ENCODE measurements around the gene UBTD2.

The UBTD2 gene

DNA sequence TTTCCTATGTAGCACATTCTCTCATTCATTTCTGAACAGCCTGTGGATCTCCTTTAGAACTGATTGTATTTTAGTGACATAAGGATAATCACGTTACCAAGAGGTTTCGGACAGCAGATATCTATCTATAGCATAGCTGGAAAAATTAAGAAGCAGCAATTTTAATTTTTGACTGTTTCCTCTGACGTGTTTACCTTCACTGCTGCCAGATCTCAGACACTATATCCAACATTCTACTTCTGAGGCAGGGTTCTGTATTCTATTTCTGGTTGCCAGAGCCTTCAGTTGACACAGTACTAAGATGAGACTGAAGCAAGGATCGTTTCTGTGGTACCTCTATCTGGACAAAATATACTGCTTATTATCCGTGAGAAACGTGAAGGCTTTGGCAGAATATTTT lies 89.7 kb downstream of the UBTD2 start, which contains the start of gene EFCAB9:
TSS of gene EFCAB9 (plus strand) at position 301 of the 400 bp plus-strand sequence. CDS start at position 302, 1 bp downstream.
- DNase-seq = no peak

DNA sequence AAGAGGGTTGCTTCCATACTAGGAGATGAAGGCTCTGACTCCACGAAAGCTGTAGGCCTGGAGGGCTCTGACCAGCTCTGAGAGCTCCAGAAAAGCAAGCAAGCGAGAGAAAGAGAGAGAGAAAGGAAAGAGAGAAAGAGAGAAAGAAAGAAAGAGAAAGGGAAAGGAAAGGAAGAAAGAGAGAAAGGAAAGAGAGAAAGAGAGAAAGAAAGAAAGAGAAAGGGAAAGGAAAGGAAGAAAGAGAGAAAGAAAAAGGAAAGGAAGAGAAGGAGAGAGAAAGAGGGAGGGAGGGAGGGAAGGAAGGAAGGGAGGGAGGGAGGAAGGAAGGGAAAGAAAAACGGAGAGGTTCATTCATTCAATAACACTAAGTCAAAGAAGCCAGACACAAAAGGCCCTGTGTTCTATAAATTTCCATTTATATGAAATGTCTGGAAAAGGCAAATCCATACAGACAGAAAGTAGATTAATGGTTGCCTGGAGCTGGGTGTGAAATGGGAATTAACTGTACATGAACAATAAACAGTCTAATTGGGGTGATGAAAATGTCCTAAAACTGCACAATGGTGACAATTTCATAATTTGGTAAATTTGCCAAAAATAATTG lies 93.8 kb downstream of the UBTD2 start:
- DNase-seq = no peak

DNA sequence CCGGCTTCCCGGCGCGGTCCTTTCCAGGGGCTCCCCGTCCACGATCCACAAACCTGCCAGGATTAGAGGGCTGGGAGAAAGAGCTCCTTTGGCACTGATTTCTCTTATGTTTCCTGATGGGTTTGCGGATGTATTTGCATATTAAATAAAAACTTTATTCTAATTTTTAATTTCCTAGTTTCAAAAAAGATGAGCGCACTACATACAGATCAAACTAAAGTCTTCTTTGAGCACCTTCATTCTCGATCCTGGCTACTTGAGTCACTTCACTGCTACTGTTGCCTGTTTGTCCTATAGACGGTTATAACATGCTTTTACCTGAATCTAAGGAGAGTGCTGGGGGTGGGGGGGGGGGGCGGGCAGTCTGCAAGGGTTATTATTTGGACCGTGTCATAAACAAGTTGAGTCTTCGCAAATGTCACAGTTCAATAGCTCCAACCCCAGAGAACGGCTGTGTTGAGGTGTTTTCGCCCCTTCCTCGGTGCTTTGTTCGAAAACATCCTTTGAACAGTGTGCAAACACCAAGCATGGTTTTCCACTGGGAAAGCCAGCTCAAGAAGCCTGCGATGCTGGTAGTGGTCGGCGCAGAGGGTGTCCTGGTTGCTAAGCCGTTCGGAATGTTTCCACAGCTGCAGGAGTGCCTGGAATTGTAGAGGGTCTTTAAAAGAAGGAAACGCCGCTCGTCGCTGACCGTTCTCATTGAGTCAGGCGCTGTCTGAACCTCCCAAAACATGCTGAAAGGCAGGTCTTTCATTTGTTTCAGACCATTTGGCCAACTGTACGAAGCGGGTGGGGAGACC lies 94.5 kb downstream of the UBTD2 start:
- DNase-seq = no peak

DNA sequence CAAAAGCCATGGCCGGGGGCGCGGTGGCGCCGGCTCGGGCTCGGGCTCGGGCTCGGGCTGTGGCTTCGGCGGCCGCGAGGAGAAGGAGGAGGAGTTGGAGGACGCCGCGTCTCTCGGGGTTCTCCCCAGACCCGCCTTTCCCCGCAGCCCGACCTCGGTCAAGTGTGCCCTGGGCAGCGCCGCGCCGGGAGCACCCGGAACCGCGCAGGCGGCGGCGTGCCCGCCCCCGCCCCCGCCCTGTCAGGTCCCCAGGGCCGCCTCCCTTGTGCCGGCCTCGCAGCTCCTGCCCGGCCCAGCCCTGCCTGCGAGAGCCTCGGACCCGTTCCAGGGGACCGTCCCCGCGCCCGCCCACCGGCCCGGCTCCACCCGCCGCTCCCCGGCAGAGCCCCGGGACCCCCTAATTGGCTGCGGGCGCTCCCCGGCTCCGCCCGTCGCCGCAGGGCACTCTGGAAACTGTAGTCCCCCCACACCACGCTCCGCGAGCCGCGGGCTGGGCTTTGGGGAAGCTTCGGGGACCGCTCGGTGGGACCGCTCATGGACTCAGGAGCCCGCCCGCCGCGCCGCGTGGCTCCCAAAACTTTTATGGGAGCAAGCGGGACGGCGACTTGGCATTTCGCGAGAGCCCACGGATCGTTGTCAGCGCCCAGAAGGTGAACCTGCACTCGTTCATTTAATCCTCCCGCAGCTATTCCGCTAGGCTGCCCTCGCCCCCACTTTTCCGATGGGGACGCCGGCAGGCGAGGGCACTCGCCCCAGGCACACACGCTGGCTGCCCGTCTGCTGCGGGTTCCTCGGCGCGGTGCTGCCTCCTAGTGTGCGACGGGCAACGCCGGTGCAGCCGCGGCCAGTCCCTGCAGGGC lies 95.3 kb downstream of the UBTD2 start, which contains the start of gene STK10:
TSS of gene STK10 (minus strand) at position 192 of the 860 bp plus-strand sequence. CDS start at position 10, 182 bp downstream.
- peak; percentile 97 to 99 (median 98) for DNase-seq

DNA sequence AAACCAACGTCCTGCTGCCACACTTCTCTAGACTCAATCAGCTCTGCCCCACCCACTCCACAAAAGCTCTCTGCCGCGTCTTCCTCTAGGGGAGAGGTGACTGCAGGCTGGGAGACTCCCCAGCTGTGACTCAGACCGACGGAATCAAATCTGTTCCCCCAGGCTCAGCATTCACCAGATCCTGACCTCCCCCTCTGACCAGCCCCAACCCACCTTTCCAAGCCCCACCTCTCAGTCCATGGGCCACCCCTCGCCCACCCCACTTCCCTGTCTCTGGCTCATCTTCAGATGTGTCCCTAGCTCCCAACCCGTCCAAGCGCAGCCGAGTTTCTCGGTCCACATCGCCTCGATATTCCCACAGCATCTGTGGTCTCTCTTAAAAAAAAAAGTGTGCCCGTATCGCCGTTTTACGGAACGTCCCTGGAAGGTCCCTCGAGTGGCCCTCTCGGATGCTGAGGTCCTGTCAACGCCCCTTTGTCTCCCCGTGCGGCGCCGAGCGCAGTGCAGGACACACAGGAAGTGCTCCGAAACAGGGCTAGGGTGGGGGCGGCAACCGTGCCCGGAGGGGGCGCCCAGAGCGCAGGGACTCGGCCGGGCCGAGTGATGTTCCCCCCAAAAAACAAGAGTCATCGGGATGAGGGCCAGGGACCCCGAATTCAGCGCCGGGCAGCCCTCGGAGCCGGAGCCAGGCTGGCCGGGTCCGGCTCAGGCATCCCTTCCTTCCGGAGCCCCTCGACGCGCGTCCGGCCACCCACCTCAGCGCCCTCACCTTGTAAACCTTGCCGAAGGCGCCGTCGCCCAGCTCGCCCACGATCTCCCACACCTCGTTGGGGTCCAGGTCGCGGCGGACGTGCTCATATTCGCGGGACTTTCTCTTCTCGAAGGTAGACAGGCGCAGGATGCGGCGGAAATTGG lies 96.2 kb downstream of the UBTD2 start:
- DNase-seq = peak; percentile 87 to 95 (median 90)

DNA sequence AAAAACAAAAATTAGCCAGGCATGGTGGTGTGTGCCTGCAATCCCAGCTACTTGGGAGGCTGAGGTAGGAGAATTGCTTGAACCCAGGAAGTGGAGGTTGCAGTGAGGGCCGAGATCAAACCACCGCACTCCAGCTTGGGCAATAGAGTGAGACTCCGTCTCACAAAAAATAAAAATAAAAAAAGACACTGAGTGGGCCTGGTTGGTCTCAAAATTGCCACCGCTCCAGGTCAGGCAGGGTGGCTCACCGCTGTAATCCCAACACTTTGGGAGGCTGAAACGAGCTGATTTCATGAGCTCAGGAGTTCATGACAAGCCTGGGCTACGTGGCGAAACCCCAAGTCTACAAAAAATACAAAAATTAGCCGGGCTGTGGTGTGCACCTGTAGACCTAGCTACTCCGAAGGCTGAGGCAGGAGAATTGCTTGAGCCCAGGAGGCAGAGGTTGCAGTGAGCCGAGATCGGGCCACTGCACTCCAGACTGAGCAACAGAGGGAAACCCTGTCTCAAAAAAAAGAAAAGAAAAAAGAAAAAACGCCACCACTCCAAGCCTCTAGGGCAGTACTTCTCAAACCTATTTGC lies 97.4 kb downstream of the UBTD2 start:
- DNase-seq = peak in 1 of 4 experiments; percentile 28

DNA sequence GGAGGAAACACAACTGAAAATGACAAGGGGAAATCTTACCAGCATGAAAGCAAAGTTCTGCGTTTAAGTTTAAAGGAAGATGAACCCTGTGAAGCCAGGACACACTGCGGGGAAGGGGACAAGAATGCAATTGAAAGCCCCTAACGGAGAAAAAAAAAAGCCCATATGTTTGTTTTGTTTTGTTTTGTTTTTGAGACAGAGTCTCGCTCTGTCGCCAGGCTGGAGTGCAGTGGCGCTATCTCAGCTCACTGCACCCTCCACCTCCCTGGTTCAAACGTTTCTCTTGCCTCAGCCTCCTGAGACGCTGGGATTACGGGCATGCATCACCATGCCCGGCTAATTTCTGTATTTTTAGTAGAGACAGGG lies 98.5 kb downstream of the UBTD2 start:
- peak in 2 of 4 experiments; percentile 34 to 36 for DNase-seq

DNA sequence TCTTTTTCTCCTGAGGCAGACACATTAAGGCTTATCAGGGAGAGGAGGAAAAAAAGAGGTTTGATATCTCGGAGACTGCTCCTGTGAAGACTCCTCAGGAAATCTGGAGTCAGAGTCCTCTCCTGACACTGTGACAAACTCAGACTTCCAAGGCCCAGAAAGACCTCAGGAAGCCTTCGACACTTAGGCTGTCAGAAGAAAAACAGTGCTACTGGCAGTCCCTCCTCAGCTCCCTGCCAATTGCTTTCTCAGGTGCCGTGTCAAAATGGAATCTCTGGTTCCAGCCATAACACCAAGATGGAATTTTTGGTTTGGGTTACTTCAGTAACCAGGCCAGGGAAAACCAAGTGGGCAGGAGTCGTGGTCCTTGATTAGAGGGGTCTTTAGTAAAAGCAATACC lies 99.7 kb downstream of the UBTD2 start:
- peak in 1 of 4 experiments; percentile 1 for DNase-seq

DNA sequence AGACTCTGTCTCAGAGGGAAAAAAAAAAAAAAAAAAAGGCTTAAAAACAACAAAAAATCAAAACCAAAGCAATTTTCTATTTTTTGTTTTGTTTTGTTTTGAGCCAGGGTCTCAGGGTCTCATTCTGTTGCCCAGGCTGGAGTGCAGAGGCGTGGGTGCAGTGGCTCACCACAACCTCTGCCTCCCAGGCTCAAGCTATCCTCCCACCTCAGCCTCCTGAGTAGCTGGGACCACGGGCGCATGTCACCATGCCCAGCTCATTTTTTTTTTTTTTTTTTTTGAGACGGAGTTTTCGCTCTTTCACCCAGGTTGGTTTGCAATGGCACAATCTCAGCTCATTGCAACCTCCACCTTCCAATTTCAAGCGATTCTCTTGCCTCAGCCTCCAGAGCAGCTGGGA lies 101.3 kb downstream of the UBTD2 start:
- DNase-seq = no peak

DNA sequence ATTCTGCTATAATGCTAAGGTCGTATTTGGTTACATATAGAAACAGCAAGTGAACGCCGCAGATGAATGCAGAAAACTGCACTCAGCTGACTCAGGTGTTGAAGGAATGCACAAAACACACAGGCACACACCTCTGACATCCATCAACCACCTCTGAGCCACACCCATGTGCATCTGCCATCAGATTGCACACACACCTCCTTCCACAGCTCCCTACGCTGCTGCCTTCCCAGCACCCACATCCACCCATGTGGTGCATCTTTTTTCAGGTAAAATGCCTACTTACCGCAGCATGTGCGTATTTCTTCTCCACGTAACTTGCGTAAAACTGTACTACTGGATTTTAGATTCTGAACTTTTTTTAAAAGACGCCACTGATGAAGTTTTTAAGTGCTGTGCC lies 102.6 kb downstream of the UBTD2 start:
- no peak for DNase-seq

DNA sequence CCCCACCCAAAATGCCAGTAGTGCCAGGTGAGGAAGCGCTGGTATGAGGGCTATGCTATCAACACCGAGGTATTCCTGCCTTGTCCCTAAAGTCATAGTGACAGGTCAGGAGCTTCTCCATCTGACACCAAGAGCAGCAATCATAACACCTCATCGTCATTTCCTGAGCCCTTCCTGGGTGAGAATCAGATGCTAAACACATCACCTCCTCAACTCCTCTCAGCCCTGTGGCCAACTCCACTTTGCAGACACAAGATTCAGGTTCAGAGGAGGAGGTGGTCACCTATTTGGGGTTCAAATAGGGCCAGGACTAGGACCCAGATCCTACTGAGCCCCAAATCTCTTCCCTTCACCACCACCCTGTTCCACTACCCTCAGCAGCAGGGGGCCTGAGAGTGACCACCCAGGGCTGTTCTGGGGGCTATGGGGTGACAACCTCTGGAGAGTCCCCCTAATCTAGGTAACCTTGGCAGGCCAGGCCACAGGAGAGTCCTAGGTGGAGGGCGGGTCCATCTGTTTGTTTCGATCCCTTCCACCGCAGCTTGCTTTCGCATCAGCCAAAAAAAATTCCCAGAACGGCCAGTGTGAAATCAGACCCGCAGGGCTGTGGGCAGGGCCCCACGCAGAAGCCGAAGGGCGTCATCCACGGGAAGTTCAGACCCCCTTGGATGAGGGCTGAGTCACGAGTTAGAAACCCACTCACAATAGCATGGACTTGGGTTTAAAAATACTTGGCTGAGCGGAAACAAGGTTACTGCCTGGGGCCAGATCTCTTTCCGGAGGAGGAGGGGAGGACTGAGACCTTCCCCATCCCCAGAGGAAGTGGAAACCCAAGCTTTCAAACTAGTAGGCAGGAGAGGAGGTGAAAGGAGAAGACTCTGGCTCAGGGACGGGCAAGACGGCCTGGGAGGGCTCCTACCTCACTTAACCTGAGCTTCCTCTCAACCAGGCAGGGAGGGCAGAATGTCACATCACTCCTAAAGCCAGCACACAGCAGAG lies 104.3 kb downstream of the UBTD2 start:
- peak; percentile 89 to 97 (median 93) for DNase-seq

DNA sequence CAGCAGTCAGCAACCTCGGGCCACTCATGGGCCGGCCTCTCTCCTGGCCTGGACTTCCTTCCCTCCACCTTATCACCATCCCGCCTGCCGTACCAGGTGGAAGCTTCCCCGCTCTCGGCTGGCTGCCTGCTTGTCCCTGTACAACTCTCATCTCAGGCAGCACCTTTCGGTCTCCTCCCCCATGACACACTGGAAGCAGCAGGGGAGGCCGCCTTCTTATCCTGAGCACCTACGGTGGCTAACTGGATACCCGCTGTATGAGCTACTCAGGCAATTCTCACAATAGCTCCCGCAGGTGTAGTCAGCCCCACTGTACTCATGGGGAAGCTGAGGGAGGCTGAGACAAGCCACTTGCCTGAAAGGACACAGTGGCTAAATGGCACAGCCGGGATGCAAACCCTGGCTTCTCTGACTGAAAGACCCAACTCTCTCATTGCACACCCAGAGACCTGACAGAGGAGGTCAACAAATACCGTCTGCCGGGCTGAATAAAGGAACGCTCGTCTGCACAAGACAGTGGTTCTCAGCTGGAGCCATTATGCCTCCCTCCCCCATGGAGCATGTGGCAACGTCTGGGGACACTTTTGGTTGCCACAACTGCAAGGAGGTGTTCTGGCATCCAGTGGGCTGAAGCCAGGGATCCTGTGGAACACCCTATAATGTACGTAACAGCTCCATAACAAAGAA lies 105.1 kb downstream of the UBTD2 start:
- DNase-seq = peak; percentile 49 to 69 (median 58)

DNA sequence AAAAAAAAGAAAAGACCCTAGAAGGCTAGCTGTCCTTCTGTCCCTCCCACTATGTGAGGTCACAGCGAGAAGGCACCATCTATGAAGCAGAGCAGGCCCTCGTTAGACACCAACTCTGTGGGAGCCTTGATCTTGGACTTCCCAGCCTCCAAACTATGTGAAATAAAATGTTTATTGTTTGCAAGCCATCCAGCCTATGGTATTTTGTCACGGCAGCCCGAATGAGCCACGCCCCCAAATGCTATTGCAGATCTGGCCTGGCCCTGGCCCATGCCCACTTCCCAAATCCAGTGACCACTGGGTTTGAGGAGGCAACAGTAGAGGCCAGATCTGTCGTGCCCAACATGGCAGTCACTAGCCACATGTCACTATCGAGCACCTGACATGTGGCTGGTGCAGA lies 106.4 kb downstream of the UBTD2 start:
- peak; percentile 68 to 80 (median 75) for DNase-seq

DNA sequence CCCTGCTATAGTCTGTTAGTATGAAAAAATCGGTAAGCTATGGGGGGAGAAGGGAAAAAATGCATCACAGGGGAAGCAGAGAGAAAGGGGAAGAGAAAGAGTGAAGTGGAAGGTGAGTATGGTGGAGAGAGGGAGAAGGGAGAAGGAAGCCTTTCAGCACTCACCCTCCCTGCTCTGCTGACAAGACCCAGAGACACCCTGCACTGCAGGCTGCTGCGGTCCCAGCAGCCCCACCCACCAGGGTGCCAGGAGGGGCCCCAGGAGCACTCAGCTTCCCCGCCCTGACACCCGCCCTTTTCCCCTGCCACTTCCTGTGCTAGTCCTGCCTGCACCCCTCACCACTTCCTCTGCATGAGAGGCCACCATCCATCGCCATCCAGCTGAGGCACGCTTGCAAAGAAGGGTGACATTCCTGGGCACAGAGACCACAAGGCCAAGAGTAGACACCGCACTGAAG lies 108.3 kb downstream of the UBTD2 start:
- DNase-seq = peak; percentile 79 to 89 (median 88)

DNA sequence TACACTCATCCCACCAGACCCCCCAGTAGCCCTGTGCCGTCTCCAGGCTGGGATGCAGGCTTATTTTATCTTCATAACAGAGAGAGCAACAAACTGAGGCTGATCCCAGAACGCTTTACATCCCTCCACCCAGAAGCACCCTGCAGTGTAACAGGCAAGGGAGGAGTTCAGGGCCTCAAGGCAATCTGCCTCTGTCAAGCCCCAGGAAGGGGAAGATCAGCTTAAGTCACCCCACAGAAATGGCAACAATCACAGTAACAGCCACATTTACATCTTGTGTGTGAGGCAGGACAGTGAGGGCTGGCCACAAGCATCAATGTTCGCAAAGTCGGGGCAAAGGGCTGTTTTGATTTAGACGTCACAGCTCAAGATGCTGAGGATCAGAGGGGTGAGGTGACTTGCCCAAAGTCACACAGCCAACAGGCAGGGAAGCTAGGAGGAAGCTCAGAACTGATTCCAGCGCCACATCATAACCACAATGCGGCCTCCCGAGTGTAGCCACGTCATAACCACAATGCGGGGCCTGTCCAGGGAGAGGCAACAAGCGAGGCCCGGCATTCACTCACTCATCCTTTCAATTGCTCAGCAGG lies 109.9 kb downstream of the UBTD2 start:
- DNase-seq = peak; percentile 83 to 91 (median 85)

DNA sequence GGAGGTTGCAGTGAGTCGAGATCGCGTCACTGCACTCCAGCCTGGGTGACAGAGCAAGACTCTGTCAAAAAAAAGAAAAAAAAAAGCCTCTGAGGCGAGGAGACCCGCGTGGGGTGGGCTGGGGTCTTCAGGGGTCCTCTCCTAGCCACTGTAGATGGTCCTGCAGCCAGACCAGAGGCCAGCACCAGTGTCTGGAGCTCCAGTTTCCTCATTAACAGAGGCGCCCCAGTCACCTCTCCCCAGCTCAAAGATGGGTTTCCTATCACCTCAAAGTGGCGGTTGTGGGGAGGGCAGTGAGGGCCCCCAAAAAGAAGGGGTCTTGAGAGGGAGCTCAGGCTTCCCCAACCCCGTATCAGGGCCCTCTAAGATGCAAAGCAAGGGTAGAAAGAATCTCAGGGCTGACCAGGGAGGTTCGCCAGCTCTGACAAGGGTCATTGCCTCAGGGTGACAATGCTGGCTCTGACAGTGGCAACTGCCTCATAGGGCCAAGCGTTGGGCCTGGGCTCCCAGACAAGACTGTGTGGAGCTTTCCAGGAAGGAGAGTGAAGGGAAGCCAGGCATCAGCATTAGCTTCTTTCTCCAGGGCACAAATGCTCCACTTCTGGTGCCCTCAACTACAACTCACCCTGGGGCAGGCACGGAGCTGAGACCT lies 110.5 kb downstream of the UBTD2 start:
- DNase-seq = no peak

DNA sequence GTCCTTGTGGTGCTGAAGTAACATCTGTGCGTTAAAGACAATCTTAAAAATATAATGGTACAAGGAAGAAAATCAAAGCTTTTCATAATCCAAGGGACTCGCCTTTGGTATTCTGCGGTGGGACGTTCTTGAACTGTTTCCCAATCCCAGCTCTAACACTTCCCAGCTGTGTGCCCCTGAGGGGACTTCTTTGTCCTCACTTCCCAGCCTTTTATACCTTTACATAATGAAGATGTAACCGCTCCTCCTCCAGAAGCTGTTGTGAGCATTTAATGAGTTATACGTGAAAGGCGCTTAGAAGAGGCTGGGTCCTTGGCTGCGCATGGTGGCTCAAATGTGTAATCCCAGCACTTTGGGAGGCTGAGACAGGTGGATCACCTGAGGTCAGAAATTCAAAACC lies 112.4 kb downstream of the UBTD2 start:
- DNase-seq = no peak

DNA sequence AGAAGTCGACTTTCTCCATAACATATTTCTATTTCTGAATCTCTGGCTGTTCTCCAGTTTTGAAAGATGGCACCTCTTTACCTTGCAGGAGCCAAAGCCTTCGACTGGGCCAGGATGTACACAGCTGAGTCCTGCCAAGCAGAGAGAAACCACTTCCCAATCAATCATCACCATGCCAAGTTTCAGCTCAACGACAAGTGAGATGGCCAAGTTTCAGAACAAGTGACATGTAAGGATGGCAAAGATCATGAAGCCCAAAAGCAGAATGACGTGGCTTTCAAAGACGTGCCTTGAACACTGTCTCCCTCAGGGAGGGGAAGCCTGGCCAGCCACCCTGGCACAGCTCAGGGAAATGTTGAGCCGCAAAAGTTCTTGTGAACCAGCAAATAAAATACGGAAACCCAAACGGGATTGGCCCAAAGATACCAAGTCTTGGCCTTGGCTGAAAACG lies 113.3 kb downstream of the UBTD2 start:
- DNase-seq = no peak

Data from suppressor macrophage (primary cell).